ENCODE results near the gene TAP2. TPM values are rescaled to one million over a fixed set of nuclear protein-coding genes. Genes with fewer than 3 reads are reported as not detected.
"Not testable (repeated sequence)": the region's sequence is repeated elsewhere in the genome, so short reads cannot be mapped to it uniquely, and the experiment has no call there.

TAP2 gene
- total RNA-seq, 4 donors from 2014 or later, result 12.3 to 48.2 (median 27.1) TPM

DNA sequence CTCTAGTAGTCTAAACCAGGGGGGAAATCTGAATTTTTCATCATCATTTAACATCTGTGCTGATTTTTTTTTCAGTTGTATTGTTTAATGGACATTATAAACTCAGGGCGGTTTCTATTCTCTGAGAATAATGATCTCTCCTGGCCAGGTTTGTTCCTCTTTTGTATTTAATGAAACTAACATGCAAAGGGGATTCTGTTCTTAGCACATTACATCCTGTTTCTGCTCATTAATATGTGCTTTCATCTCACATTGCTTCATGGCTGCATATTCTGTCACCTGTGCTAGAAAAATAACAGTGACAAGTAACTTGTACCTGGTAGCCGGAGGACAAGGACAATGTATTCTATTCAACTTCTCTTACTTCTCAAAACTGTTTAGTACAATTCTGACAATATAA, 22.5 kb downstream of the TAP2 start:
- H3K27ac ChIP-seq, result peak overlapping the region in 1 of 4 donors; percentile 57
- no peaks in the 10 kb centered on the region for H3K36me3 ChIP-seq
- TF ChIP-seq, protein P1, sequence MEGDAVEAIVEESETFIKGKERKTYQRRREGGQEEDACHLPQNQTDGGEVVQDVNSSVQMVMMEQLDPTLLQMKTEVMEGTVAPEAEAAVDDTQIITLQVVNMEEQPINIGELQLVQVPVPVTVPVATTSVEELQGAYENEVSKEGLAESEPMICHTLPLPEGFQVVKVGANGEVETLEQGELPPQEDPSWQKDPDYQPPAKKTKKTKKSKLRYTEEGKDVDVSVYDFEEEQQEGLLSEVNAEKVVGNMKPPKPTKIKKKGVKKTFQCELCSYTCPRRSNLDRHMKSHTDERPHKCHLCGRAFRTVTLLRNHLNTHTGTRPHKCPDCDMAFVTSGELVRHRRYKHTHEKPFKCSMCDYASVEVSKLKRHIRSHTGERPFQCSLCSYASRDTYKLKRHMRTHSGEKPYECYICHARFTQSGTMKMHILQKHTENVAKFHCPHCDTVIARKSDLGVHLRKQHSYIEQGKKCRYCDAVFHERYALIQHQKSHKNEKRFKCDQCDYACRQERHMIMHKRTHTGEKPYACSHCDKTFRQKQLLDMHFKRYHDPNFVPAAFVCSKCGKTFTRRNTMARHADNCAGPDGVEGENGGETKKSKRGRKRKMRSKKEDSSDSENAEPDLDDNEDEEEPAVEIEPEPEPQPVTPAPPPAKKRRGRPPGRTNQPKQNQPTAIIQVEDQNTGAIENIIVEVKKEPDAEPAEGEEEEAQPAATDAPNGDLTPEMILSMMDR (IDR thresholded peaks at IDR 0.05), result no peak
- TF ChIP-seq EP300 (IDR thresholded peaks at IDR 0.05; ENCODE audit: low read depth) (no peak), POLR2A (IDR thresholded peaks at IDR 0.05) (no peak), POLR2AphosphoS5 (IDR thresholded peaks at IDR 0.05) (peak in 1 of 3 donors; percentile 28)
- no peaks in the 10 kb centered on the region for H3K9me3 ChIP-seq
- in situ Hi-C loops (cut with MboI; ENCODE audit: low pct_ligation_motif_present in 1 of 4, low pct_unique_long_range_greater_than_20kb in 1 of 4, low sequenced_read_pairs in 3 of 4) (no loop called here), intact Hi-C loops (cut with DNase I; ENCODE audit: low total_unique reads) (no loop called here)
- H3K27me3 ChIP-seq, result no peaks in the 10 kb centered on the region
- no peak for DNase-seq
- H3K4me3 ChIP-seq, result no peak overlapping the region
- 70 to 75% methylated on average over 2 of the region's 2 CpGs for WGBS, 2 donors (ENCODE audit: low coverage in 1 of 2)
- no peaks in the 10 kb centered on the region for H3K4me1 ChIP-seq

- WGBS, 2 donors (ENCODE audit: low coverage in 1 of 2), result 59 to 83% methylated on average over 1 to 5 of the region's 5 CpGs
- H3K4me3 ChIP-seq, result no peak overlapping the region
- in situ Hi-C loops (cut with MboI; ENCODE audit: low pct_ligation_motif_present in 1 of 4, low pct_unique_long_range_greater_than_20kb in 1 of 4, low sequenced_read_pairs in 3 of 4), result no loop called here
- no peak for TF ChIP-seq POLR2AphosphoS5 (IDR thresholded peaks at IDR 0.05)
- no peaks in the 10 kb centered on the region for H3K4me1 ChIP-seq
- DNase-seq, result no peak
- H3K36me3 ChIP-seq, result no peaks in the 10 kb centered on the region
- intact Hi-C loops (cut with DNase I; ENCODE audit: low total_unique reads), result no loop called here
- H3K9me3 ChIP-seq, result no peaks in the 10 kb centered on the region
- H3K27ac ChIP-seq, result peak overlapping the region in 1 of 4 donors; percentile 10
- H3K27me3 ChIP-seq, result no peaks in the 10 kb centered on the region
These were observed 23.4 kb downstream of the TAP2 start for GRCh38 chr6:32815115-32815514.

DNA sequence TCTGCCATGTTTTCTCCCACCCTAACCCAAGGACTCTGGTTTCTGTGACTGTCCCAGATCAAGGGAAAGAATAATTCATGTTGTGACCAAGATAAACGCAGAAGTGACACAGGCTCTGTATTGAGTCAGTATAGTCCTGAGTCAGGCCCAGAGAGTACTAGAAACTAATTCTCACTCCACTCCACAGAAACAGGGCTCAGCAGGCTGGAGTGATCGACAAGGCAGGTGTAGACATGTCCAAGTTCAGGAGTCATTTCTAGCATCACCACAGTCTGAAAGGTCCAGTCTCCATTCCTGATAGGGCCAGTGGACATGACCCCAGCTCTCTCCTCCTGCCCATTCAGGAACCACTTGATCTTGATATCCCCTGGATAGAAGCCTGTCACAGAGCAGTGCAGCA, 24.4 kb downstream of the TAP2 start:
- 89% methylated on average over 2 of the region's 2 CpGs; no CpG with 5 or more reads in 1 of the 2 donors for WGBS, 2 donors (ENCODE audit: low coverage in 1 of 2)
- in situ Hi-C loops (cut with MboI; ENCODE audit: low pct_ligation_motif_present in 1 of 4, low pct_unique_long_range_greater_than_20kb in 1 of 4, low sequenced_read_pairs in 3 of 4) (no loop called here), intact Hi-C loops (cut with DNase I; ENCODE audit: low total_unique reads) (no loop called here)
- Histone ChIP-seq H3K36me3 (no peaks in the 10 kb centered on the region), H3K4me1 (no peaks in the 10 kb centered on the region), H3K27me3 (no peaks in the 10 kb centered on the region), H3K9me3 (no peaks in the 10 kb centered on the region), H3K4me3 (no peak overlapping the region), H3K27ac (no peak overlapping the region)
- no peak for DNase-seq
- TF ChIP-seq EP300 (IDR thresholded peaks at IDR 0.05; ENCODE audit: low read depth) (no peak), POLR2A (IDR thresholded peaks at IDR 0.05) (no peak), POLR2AphosphoS5 (IDR thresholded peaks at IDR 0.05) (no peak)
- TF ChIP-seq, protein P1 (IDR thresholded peaks at IDR 0.05), result no peak

DNA sequence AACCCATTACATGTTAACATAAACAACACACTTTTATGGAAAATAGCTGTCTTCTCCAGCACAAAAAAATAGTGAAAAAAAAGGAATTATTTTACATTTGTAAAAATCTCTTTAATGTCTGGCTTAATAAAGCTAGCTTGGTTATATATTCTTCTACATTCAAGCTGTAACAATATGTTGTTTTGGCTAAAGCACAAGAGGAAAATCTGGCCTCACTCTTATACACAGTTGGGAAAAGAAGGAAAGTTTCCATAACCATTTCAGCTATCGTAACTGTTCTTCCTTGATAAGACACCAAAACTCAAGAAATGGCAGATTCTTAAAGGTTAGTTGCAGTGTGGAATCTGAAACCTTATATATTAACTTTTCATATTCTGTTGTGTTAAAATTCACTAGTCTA, 29.4 kb downstream of the TAP2 start:
- intact Hi-C loops (cut with DNase I; ENCODE audit: low total_unique reads), result no loop called here
- WGBS, 2 donors (ENCODE audit: low coverage in 1 of 2), result 13 to 42% methylated on average over 1 of the region's 1 CpG
- in situ Hi-C loops (cut with MboI; ENCODE audit: low pct_ligation_motif_present in 1 of 4, low pct_unique_long_range_greater_than_20kb in 1 of 4, low sequenced_read_pairs in 3 of 4), result no loop called here
- H3K4me3 ChIP-seq, result no peak overlapping the region
- TF ChIP-seq, protein P1 (IDR thresholded peaks at IDR 0.05), result no peak
- no peak for TF ChIP-seq EP300 (IDR thresholded peaks at IDR 0.05; ENCODE audit: low read depth)
- TF ChIP-seq POLR2A (IDR thresholded peaks at IDR 0.05), result no peak
- no peak for TF ChIP-seq POLR2AphosphoS5 (IDR thresholded peaks at IDR 0.05)
- H3K27ac ChIP-seq, result no peak overlapping the region
- DNase-seq, result no peak
- peaks cover 19% of the 10 kb centered on the region for H3K27me3 ChIP-seq
- no peaks in the 10 kb centered on the region for H3K9me3 ChIP-seq
- no peaks in the 10 kb centered on the region for H3K36me3 ChIP-seq
- no peaks in the 10 kb centered on the region for H3K4me1 ChIP-seq

DNA sequence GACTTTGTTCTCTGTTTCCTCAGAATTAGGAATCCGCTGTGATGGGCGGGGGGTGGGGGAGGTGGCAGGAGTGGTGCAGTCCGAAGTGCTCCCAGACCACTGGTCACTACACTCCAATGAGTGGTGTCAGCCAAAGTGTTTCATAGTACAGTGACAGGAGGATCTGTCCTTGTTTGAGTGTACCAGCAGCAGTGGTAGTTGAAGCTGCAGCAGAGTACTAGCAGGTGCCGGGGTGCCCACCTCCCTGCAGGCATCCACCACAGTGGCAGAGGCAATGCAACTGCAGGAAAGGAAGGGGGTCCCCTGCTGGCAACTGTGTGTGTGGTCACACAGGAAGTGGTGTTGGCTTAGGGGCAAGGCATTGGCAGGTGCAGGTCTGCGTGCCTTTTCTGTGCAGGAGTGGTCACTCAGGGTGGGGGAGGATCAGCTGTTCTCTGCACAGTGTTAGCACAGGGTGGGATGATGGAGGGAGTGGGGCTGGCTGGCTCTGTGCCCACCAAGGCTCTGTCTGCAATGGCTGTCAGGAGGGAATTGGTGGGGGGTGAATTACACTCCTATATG, 31.4 kb downstream of the TAP2 start:
- Histone ChIP-seq H3K36me3 (no peaks in the 10 kb centered on the region), H3K9me3 (no peaks in the 10 kb centered on the region), H3K4me3 (no peak overlapping the region), H3K27ac (no peak overlapping the region), H3K27me3 (peaks cover 36% of the 10 kb centered on the region), H3K4me1 (no peaks in the 10 kb centered on the region)
- in situ Hi-C loops (cut with MboI; ENCODE audit: low pct_ligation_motif_present in 1 of 4, low pct_unique_long_range_greater_than_20kb in 1 of 4, low sequenced_read_pairs in 3 of 4), result no loop called here
- intact Hi-C loops (cut with DNase I; ENCODE audit: low total_unique reads), result no loop called here
- WGBS, 2 donors (ENCODE audit: low coverage in 1 of 2), result 87% methylated on average over 5 of the region's 5 CpGs; no CpG with 5 or more reads in 1 of the 2 donors
- no peak for DNase-seq
- TF ChIP-seq, protein P1 (IDR thresholded peaks at IDR 0.05), result no peak
- TF ChIP-seq POLR2AphosphoS5 (IDR thresholded peaks at IDR 0.05) (no peak), POLR2A (IDR thresholded peaks at IDR 0.05) (no peak), EP300 (IDR thresholded peaks at IDR 0.05; ENCODE audit: low read depth) (no peak)

DNA sequence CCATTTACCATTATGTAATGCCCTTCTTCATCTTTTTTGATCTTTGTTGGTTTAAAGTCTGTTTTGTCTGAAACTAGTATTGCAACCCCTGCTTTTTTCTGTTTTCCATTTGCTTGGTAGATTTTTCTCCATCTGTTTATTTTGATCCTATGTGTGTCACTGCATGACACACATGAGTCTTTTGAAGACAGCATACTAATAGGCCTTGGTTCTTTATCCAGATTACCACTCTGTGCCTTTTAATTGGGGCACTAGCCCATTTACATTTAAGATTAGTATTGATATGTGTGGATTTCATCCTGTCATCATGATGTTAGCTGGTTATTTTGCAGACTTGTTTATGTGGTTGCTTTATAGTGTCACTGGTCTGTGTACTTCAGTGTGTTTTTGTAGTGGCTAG, 33.1 kb downstream of the TAP2 start:
- H3K9me3 ChIP-seq; H3K4me1 ChIP-seq; H3K4me3 ChIP-seq; in situ Hi-C loops (cut with MboI; ENCODE audit: low pct_ligation_motif_present in 1 of 4, low pct_unique_long_range_greater_than_20kb in 1 of 4, low sequenced_read_pairs in 3 of 4); H3K36me3 ChIP-seq; DNase-seq; intact Hi-C loops (cut with DNase I; ENCODE audit: low total_unique reads); H3K27ac ChIP-seq: not testable (repeated sequence)
- peaks cover 52% of the 10 kb centered on the region for H3K27me3 ChIP-seq
